NOMO-1 treated with DMSO at 0.1 percent for 48 hours (cell line): ENCODE measurements around the gene DYRK4.

ENCODE experiments used
- DNase-seq: peaks from one replicate; lab custom pipeline; 2025; ENCODE audit not compliant: unreplicated experiment; lab: John Stamatoyannopoulos, UW

DYRK4 gene

DNA sequence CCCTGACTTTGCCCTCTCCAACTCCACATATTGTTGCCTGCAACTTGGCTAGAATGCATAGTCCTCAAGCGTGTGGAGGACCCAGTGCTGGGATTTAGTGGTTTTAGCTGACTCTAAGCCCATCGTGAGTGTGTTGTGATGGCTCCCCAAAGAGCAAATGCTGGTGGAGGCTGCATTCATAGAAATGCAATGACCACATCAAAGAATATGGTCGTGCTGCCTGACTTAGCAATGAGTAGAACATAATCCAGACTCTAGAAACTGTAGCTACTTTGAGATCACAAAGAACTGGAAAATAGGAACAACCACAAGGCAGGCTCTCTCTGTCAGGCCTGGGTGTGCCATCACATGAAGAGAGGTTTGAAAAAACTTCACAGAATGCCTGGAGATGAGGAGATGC is 1.3 kb downstream of the DYRK4 start:
- DNase-seq, result no peak

DNA sequence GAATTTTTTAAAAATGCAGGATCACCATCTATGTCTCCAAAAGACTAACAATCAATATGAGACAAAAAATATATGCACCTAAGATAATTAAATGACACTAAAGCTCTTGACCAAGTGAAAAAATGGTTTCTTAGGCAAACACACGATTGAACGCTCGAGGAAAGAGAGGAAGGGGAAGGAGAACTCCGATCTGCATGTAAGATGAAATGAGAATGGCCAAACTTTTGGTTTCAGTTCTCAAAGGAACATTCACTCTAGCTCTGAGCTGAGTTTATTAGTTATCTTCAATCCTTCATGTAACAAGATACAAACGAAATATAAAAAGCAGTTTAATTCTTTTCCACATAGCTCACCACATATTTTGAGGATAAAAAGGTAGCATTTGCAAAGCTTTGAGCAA is 2.8 kb downstream of the DYRK4 start:
- DNase-seq, result peak; percentile 73

DNA sequence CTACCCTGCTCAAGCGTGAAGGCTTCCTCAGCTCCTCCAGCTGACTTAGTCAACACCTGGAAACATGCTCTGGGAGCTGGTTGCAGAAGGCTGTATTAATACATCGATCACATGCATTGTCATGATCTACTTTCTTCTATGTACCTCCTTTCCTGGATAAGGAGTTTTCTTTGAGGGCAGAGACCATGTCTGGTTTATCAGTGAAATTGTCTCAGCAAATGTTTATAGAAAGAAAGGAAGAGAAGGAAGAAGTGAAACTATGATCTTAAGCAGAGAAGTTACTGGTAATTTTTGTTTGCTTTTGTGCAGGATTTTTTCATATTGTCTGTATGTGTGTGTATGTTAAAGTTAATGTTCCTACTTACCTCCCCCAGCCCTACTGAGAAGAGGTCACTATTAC is 4.5 kb downstream of the DYRK4 start:
- DNase-seq, result peak; percentile 55

DNA sequence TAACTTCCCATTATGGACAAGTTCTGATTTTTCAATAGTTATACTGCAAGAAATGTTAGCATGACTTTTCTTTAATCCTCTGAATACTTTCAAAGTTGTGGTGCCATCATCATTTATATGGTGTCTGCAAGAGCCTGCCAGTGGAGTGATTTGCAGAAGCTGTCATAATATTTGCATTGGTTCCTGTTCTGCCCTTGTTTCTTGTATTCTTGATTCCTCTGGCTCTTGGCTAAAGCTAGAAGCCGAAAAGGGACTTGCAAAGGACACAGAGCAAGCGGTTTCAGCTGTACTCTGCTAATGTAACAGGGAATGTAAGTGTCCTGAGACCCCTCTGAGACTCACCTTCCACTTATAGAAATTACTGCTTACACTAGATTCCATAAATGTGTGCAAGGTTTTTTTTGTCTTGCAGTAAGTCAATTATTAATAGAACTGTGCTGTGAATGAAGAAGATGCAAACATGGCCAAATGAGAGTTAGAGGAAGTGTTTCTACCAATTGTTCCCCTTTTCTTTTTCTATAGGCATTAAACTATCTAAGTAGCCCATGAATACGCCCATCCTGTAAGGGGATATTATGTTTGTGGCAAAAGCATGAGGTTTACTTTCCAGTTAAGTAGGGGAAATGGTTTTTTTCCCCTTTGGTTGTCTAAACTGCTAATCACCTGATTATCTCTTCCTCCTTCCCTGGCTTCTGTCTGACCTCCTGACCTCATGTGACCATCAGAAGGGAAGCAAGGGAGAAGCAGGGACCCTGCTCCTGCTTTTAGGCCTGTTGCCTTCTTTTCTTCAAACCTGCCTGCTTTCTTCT is 5.3 kb downstream of the DYRK4 start:
- DNase-seq, result peak; percentile 91

DNA sequence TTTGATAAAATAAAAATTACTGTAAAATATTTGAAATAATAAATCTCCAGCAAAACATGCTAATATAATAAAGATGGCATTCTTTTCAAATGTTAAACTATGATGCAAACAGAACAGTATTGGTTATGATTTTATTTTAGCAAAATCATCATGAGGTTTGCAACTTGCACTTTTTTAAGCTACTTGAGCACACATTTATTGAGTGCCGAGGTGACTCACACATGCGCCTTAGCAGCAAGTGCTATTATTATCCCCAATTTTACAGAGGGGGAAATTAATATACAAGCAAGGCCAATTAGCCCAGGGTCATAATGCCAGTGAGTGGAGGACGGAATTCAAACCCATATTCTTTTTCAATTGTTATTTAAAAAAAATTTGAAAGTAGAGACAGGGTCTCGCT is 7.3 kb downstream of the DYRK4 start:
- DNase-seq, result peak; percentile 50

DNA sequence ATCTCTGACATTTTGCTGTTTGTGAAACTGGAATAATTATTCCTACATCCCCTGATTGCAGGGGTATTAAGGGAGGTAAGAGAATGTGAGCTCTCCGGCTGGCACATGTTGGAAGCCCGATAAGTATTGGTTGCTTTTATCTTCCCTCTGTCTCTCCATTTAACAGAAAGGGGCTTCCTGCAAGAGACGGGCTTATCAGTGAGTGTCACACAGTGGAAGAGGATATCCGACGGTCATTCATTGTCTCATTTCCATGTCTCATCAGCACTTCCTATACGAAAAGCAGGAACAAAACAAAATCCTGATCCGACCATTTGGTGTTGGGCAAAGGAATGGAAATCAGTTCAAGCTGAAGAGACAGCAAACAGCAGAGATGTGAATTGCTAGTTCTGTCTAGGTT is 10.7 kb downstream of the DYRK4 start:
- no peak for DNase-seq

DNA sequence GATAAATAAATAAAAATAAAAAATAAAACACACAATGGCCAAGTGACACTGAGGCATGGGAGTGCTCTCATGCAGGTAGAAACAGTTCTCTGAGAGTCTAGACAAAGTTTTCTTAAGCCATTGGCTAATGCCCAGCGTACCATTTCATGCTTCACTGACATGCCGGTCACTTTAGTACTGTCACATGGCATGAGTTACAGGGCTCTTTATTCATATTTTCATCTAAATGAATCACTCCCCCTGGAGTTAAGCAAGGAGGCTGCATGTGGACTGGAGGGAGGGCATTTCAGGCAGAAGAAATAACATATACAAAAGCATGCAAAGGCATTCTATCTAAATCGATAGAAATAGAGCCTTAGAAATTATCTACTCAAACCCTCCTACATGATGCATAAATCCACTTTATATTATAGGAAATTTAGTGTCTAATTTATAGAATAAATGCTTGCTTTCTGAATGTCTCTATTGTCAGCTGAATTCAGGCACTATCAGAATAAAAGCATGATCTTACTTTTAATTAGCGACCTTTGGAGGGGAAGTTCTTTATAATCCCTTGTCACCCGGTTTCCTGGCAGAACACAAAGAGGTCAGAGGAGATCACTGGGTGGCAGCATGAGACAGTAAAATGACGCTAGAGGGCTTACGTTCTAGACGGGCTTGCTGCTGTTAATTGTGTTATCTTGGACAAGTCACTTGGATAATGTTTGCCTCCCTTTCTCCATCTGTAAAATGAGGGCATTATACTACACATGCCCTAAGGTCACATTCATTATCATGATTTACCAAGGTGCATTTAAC is 17.5 kb downstream of the DYRK4 start:
- DNase-seq, result peak; percentile 59

DNA sequence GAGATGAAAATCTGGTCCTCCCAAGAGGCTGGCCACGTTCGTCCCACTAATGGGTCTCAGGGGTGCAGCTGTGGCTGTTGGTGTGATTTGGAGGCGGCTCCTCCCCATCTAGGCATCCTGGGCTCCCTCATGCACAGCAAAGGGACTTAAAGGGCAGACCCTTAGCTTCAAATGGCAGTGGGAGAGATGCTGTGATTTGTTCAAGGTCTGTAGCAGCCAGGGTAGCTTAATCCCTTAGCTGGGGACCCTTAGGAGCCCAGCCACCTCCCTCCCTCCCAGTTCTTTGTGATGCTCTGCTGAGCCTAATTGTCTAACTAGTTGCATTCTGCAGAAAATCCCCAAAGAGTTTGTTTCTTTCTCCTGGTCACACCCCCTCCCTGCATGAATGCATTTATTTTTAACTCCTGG is 18.3 kb downstream of the DYRK4 start:
- DNase-seq, result no peak

DNA sequence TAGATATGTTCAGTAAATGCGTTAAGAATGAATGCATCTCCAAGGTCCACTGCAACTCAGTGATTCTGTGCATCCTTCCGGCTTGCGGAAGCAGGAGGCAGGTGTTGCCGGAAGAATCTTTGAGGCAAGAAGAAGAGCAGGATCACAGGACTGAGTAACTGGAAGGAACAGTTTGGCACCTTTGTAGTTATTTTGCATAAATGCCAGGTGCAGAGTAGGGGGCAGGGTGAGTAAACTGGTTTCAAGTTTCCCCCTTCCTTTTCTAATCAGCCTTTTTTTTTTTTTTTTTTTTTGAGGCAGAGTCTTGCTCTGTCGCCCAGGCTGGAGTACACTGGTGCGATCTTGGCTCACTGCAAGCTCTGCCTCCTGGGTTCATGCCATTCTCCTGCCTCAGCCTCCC is 22.3 kb downstream of the DYRK4 start:
- no peak for DNase-seq

DNA sequence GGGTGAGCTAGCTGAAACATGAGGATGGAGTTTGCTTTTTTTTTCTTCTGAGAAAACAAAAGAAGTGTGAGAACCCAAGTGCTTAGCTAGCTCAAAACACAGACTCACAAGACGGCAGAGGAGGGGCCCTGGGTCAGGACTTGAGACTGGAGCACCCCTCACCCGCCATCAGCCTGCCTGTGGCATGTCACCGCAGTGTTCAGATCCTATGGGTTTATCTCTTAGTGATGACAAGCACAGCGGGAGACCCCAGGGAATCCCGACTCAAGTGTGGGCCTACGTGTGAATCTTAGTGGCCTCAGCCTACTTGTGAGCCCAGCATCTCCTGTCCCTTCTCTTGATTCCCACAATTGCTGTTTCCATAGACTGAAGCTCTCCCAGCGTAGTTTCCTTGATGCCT is 22.9 kb downstream of the DYRK4 start:
- DNase-seq, result no peak

DNA sequence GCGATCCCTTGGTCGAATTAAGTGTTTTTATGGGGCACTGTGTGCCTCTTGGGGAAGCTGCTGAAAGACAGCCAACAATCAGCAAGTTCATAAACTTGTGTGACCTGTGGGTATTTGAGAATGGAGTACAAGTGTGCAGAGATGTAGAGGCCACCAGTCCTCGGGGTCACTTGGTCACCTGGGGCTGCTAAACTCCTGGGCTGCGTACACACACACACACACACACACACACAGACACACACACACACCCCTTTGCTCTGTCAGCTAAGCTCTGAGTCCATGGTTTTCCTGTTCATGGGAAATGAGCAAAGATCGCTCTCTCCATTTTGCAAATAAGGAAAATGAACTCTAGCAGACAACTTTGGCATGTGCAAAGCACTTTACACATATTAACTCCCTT is 24.5 kb downstream of the DYRK4 start:
- DNase-seq, result no peak

DNA sequence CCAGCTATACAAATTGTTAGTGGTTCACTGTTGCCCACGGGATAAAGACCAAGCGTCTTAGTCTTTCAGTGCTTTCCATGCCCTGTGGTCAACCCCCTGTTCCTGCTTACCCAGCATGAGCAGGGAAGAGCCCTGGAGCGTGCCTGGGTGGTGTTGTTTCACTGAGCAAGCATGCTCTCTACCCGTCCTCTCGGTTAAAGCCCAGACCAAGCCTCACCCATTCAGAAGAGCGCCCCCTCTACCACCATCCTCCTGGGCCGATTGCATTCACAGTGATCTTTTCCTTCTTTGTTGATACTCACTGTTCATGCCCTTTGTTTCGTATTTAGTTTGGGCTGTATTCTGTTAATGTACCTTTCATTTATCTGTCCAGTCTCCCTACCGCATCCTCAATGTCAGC is 25.1 kb downstream of the DYRK4 start:
- DNase-seq, result no peak

DNA sequence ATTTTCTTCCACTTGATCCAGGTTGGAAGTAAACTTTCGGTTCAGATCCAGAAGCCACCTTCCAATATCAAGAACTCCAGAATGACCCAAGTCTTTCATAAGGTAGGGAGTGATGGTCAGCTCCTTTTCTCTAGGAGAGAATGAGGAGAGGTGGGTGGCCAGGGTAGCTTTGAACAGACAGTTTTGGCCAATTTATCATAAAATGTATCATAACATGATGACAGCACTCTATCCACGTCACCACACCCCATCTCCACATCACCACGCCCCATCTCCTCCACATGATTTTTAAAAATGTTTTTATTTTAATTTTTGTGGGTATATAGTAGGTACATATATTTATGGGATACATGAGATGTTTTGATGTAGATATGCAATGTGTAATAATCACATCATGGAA is 26.9 kb downstream of the DYRK4 start:
- DNase-seq, result no peak

DNA sequence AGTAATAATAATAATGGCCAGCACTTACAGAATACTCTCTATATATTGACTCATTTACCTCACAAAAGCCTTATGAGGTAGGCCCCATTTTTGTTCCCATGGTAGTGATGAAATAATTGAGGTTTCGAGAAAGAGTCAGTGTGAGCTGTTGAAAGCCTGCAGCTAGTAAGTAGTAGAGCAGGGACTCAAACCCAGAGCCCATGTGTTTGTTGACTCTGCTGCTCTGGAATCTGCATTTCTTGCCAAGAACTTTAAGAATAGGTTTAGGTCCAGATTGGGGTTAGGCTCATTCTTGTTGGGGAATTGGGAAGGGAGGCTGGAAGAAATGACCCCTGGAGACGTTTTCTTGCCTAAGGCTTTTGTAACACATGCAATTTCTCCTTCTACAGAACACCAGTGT is 27.9 kb downstream of the DYRK4 start:
- DNase-seq, result no peak

DNA sequence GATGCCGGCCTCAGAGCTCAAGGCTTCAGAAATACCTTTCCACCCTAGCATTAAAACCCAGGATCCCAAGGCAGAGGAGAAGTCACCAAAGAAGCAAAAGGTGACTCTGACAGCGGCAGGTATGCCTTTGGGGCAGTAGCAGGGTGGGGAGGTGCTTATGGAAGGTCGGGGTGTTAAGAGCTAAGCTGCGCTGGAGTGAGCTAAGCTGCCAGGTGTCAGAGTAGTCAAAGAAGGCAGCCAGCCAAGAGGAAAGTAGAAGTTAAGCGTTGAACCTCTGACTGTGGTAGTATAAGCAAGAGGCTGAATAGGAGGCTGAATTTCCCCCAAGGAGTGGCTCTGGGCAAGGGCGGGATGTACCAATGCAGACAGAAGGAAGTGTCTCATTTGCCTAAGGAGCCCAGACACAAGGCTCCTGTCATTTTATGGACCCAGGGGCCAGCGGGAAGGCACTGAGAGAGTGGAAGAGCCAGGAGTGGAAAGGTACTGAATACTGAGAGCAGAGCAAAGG is 29.2 kb downstream of the DYRK4 start:
- no peak for DNase-seq

DNA sequence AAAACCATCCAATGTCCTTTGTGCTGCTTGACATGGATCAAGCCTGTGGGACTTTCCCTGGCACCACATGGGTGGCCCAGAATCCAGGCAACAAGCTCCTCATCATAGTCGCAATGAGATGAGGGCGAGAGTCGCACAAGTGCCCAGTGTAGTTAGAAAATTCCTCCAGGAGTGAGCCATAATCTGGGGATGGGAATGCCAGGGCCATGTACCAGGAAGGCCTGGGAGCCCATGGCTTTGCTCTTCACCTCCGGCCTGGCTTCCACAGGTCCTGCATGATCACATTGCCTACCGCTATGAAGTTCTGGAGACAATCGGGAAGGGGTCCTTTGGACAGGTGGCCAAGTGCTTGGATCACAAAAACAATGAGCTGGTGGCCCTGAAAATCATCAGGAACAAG is 33.9 kb downstream of the DYRK4 start:
- no peak for DNase-seq

DNA sequence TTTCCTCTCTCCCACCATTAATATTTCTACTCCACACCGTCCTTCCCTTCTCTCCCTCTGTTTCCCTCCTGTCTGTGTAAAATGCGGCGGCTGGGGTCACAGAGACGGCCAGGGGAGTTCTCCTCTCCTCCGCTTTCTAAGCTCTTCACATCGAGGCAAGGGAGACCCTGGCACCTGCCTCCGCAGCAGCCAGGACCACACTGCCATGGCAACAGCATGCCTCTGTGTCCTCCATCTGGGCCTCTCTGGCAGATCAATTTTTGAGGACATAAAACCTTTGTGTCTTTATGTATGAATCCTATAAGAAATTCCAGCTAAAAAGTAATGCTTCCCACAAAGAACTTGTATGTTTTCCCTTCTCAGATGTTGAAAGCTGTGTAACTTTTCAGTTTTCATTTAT is 41.4 kb downstream of the DYRK4 start:
- DNase-seq, result no peak

DNA sequence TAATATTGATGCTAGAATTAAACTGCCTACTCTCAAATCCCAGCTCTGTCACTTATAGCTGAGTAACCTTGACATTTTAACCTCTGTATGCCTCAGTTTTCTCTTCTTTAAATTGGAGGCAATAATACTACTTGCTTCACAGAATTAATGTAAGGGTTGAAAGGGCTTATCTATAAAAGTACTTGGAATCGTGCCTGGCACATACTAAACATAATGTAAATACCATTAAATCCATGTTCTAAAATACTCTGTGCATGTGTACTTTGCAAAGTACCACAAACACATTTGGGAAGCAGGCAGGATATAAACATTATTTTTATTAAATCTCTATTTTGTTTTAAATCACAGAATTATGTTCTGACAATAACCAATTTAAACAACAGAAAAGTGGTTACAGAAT is 41.9 kb downstream of the DYRK4 start:
- no peak for DNase-seq

DNA sequence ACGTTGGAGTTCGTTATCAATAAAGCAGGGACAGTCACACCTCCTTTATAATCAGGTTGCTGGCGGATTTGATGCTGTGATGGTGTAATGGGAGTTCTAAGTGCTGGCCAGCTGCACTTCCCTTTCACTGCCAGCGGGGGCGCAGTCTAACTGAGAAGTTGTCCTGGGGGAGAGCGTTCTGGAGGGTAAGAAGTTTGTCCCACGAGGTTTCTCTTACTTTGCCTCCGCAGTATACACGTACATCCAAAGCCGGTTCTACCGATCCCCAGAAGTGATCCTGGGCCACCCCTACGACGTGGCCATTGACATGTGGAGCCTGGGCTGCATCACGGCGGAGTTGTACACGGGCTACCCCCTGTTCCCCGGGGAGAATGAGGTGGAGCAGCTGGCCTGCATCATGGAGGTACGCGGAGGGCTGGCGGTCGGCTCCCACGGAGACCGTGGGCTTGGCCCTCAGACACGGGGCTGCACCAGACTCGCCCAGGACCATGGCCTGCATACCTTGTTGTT is 42.7 kb downstream of the DYRK4 start:
- peak; percentile 88 for DNase-seq

DNA sequence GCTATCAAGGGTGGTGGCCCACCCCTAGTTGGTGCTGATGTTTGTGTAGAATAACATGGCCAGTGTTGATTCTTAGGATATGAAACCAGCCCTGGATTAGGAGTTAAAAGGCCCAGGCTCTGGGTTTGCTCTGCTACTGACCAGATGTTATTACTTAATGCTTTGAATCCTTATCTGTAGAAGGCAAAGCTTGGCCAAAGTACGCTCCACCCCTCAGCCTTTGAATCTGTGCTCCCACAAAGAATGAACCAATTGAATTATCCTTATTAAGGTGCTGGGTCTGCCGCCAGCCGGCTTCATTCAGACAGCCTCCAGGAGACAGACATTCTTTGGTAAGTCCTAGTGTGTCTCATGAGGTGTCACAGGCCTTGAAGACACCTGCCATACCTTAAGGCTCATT is 45.0 kb downstream of the DYRK4 start:
- no peak for DNase-seq

DNA sequence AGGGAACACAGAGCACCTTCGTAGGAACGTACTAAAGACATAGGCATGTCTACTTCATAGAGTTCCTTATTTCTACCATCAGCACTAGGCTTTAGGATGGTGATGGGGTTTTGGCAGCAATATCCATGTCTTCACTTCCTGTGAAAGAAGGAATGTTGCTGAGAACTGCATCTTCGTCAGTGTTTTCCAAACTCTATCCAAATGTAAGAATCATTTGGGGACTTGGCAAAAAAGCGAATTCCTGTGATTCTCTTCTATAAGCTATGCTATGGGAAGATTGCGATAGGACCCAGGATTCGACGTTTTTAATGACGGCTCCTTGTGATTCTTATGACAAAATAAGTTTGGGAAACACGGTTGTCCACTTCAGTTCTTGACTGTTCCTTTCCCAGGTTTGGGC is 47.1 kb downstream of the DYRK4 start:
- DNase-seq, result no peak

DNA sequence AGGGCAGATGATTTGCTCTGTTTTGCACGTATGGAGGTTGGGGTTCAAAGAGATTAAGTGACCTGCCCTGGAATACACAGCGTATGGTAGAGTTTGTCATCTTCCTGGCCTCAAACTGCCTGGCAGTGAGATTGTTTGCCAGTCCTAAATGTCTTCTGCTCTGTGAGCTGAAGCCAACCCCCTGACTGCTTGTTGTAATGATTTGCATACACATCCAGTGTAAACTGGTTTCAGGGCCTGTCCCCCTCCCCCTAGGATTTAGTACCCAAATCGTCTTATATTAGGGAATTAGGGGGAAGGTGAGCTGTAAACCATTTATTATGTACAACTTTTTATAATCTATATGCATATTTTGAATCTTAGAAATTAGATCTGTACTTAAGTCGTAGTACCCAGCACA is 48.5 kb downstream of the DYRK4 start:
- DNase-seq, result no peak
